Parathyroid adenoma (tissue), 2 donors: ENCODE results near the gene POTEF.
"Not testable (repeated sequence)": the region's sequence is repeated elsewhere in the genome, so short reads cannot be mapped to it uniquely, and the experiment has no call there.

Source experiments
- H2AFZ ChIP-seq: fragments of 300-600 bp; sonication (generic); one replicate; pipeline ENCODE4 v1.7.0; 2017; ENCODE audit warnings: antibody characterized with exemption, mild to moderate bottlenecking
- H3K27ac ChIP-seq: fragments of 300-600 bp; sonication (generic); one replicate; pipeline ENCODE4 v1.7.0; 2017
- H3K27me3 ChIP-seq: fragments of 300-600 bp; sonication (generic); one replicate; pipeline ENCODE4 v1.7.0; 2017; ENCODE audit warnings: low read length; ENCODE audit not compliant: control insufficient read depth, insufficient read depth
- H3K36me3 ChIP-seq: fragments of 300-600 bp; sonication (generic); one replicate; pipeline ENCODE4 v1.7.0; 2017; ENCODE audit warnings: low read length; ENCODE audit not compliant: control insufficient read depth, insufficient read depth
- H3K4me1 ChIP-seq: fragments of 300-600 bp; sonication (generic); one replicate; pipeline ENCODE4 v1.7.0; 2017; ENCODE audit warnings: control low read depth
- H3K4me2 ChIP-seq: fragments of 300-600 bp; sonication (generic); one replicate; pipeline ENCODE4 v1.7.0; 2017; ENCODE audit warnings: low read length
- H3K4me3 ChIP-seq: fragments of 300-600 bp; sonication (generic); one replicate; pipeline ENCODE4 v1.7.0; 2017; ENCODE audit warnings: low read depth, low read length
- H3K79me2 ChIP-seq: fragments of 300-600 bp; sonication (generic); one replicate; pipeline ENCODE4 v1.7.0; 2017; ENCODE audit warnings: control low read depth
- H3K9ac ChIP-seq: fragments of 300-600 bp; sonication (generic); one replicate; pipeline ENCODE4 v1.7.0; 2017; ENCODE audit warnings: mild to moderate bottlenecking
- H3K9me3 ChIP-seq: fragments of 300-600 bp; sonication (generic); one replicate; pipeline ENCODE4 v1.7.0; 2017; ENCODE audit warnings: low read length; ENCODE audit not compliant: control insufficient read depth
- TF ChIP-seq, protein P1 (sequence below): fragments of 300-600 bp; sonication (generic); IDR thresholded peaks from one replicate; pipeline ENCODE4 v1.7.0; 2017; ENCODE audit warnings: antibody characterized with exemption, mild to moderate bottlenecking
- donor health status: primary hyperparathyroidism.

The POTEF gene

GRCh38 chr2:130156624-130157004 is 27.6 kb upstream of the POTEF start:
- no peak overlapping the region for H3K4me2 ChIP-seq
- H3K4me1 ChIP-seq, result peaks cover 2% of the 10 kb centered on the region
- no peaks in the 10 kb centered on the region for H3K9me3 ChIP-seq
- no peaks in the 10 kb centered on the region for H3K27me3 ChIP-seq
- no peak overlapping the region for H3K4me3 ChIP-seq
- no peak overlapping the region for H3K9ac ChIP-seq
- TF ChIP-seq, protein P1, sequence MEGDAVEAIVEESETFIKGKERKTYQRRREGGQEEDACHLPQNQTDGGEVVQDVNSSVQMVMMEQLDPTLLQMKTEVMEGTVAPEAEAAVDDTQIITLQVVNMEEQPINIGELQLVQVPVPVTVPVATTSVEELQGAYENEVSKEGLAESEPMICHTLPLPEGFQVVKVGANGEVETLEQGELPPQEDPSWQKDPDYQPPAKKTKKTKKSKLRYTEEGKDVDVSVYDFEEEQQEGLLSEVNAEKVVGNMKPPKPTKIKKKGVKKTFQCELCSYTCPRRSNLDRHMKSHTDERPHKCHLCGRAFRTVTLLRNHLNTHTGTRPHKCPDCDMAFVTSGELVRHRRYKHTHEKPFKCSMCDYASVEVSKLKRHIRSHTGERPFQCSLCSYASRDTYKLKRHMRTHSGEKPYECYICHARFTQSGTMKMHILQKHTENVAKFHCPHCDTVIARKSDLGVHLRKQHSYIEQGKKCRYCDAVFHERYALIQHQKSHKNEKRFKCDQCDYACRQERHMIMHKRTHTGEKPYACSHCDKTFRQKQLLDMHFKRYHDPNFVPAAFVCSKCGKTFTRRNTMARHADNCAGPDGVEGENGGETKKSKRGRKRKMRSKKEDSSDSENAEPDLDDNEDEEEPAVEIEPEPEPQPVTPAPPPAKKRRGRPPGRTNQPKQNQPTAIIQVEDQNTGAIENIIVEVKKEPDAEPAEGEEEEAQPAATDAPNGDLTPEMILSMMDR, result no peak
- no peaks in the 10 kb centered on the region for H3K79me2 ChIP-seq
- H2AFZ ChIP-seq, result no peak overlapping the region
- no peaks in the 10 kb centered on the region for H3K36me3 ChIP-seq
- no peak overlapping the region for H3K27ac ChIP-seq

GRCh38 chr2:130155956-130156623 is 27.1 kb upstream of the POTEF start:
- H3K4me3 ChIP-seq, H3K9me3 ChIP-seq, H3K27me3 ChIP-seq, H3K79me2 ChIP-seq, H3K9ac ChIP-seq, H3K36me3 ChIP-seq, H3K4me1 ChIP-seq: not testable (repeated sequence)
- Histone ChIP-seq H3K27ac (peak overlapping the region; percentile 27), H3K4me2 (peak overlapping the region; percentile 4), H2AFZ (peak overlapping the region; percentile 25)
- TF ChIP-seq, protein P1, result peak; percentile 85

DNA sequence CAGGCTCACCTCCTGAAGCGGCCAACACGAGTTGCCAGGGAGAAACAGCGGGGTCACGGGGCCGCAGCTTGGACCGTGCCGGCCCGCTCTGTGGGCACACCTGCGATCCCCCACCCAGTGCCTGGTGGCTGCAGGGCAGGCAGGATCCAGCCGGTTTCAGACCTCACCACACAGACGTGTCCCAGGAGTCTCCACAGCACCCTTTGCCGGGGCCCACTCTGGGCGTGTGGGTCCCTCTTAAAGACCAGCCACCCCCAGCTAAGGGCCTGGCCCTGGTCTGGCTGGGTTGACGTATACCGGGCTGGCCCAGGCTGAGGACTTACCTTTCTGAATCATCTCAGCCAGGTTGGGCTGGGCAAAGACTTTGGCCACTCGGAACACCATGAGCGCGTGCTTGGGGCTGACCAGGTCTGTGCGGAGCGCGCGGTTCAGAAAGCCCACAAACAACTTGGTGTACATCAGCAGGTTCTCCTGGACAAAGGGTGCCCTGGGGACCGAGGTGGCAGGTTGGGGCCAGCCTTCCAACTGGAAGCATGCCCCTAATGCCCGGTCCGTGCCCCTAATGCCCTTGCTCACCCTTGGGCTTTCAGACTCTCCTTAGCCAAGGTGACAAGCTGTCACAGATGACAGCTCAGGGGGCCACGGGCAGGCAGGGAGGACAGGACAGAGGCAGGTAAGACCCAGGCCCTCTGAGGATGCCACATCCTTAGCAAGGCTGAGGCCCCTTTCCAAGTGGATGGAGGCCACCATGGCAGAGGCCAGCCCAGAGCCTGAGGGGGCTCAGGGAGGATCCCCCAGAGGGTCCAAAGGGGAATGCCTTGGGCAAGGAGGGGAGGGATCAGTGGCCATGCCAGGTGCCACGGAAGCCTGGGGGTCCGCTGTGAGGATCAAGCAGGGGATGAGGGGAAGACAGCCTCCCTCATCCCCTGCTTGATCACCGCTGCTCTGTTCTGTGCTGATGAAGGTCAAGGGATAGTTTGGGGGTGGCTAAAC is 26.0 kb upstream of the POTEF start:
- Histone ChIP-seq H3K27me3 (no peaks in the 10 kb centered on the region), H3K9ac (no peak overlapping the region), H3K4me3 (no peak overlapping the region), H3K27ac (peak overlapping the region; percentile 27), H3K79me2 (no peaks in the 10 kb centered on the region), H3K36me3 (no peaks in the 10 kb centered on the region), H2AFZ (no peak overlapping the region), H3K4me2 (no peak overlapping the region), H3K9me3 (no peaks in the 10 kb centered on the region), H3K4me1 (peaks cover 2% of the 10 kb centered on the region)
- TF ChIP-seq, protein P1, result no peak

GRCh38 chr2:130154423-130154770 is 25.4 kb upstream of the POTEF start:
- not testable (repeated sequence) for H2AFZ ChIP-seq, H3K4me1 ChIP-seq, H3K79me2 ChIP-seq, H3K36me3 ChIP-seq, H3K4me2 ChIP-seq, H3K27ac ChIP-seq, H3K27me3 ChIP-seq, H3K9me3 ChIP-seq, H3K9ac ChIP-seq, H3K4me3 ChIP-seq

DNA sequence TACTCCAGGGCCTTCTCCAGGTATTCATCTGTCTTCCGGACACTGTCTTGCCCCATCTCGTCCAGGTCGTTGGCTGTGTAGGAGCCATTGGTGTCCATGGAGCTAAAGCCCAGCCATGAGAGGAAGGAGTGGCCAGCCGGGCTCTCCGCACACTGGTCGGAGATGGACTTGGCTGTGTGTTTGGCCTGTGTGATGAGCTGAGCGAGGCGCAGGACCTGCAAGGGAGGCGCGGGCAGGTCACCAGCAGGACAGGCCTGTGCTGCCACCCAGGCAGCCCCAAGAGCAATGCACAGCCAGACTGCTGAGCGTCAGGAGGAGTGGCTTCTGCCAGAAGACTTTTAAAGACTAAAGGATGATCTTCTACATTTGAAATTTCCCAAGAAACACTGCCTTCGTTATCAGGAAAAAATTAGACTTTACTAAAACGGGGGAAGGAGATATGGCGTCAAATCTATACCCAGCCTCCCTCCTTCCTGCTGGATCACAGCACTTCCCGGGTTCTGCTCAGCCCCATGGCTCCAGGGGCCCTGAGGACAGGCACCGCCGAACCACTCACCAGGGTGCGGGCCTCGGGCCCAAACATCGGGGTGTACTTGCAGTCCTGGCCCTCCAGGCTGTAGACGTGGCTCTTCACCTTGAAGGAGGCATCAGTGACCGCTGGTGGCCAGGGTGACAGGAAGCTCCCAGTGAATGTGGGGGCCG is 24.9 kb upstream of the POTEF start:
- not testable (repeated sequence) for H3K4me1 ChIP-seq, H3K4me3 ChIP-seq, H3K9me3 ChIP-seq, H3K27ac ChIP-seq, H2AFZ ChIP-seq, H3K9ac ChIP-seq, H3K27me3 ChIP-seq, H3K36me3 ChIP-seq, H3K4me2 ChIP-seq, H3K79me2 ChIP-seq
